Heart left ventricle (tissue), 16 donors: ENCODE data around the gene ACOX2. TPM values are rescaled to one million over a fixed set of nuclear protein-coding genes. Genes with fewer than 3 reads are reported as not detected.

ENCODE experiments used
- ATAC-seq, 4 donors: fragments of 200-7000 bp; cut with Tn5 transposase; one replicate each; pipeline ENCODE4 v1.9.1; 2020 to 2022; ENCODE audit warnings: moderate library complexity in 4 of 4, mild to moderate bottlenecking in 3 of 4, moderate number of reproducible peaks in 1 of 4
- DNase-seq, 5 donors: peaks; one replicate each; pipeline ENCODE4 v3.0.0-alpha.2; 2020
- H3K27ac ChIP-seq, 12 donors: fragments of 200-600 bp; sonication (generic) in 4 of 12; one replicate each; pipeline versions ENCODE4 v1.5.0 to v1.8.0; 2016 to 2022; ENCODE audit warnings: mild to moderate bottlenecking in 2 of 12
- H3K27me3 ChIP-seq, 9 donors: fragments of 200-600 bp; sonication (generic) in 2 of 9; one replicate each; pipeline versions ENCODE4 v1.5.1 to v1.8.0; 2016 to 2022; ENCODE audit warnings: mild to moderate bottlenecking in 3 of 9
- H3K36me3 ChIP-seq, 9 donors: fragments of 200-600 bp; sonication (generic) in 2 of 9; one replicate each; pipeline versions ENCODE4 v1.5.0 to v1.8.0; 2018 to 2022; ENCODE audit warnings: mild to moderate bottlenecking in 2 of 9
- H3K4me1 ChIP-seq, 12 donors: fragments of 200-600 bp; sonication (generic) in 4 of 12; one replicate each; pipeline versions ENCODE4 v1.5.0 to v1.8.0; 2016 to 2022; ENCODE audit warnings: mild to moderate bottlenecking in 3 of 12
- H3K4me3 ChIP-seq, 12 donors: fragments of 200-600 bp; sonication (generic) in 4 of 12; one replicate each; pipeline versions ENCODE4 v1.5.0 to v1.8.0; 2017 to 2022; ENCODE audit warnings: mild to moderate bottlenecking in 9 of 12, moderate library complexity in 4 of 12
- H3K9me3 ChIP-seq, 12 donors: fragments of 200-600 bp; sonication (generic) in 4 of 12; one replicate each; pipeline versions ENCODE4 v1.5.0 to v1.8.0; 2016 to 2022; ENCODE audit warnings: mild to moderate bottlenecking in 1 of 12
- POLR2A ChIP-seq, 2 donors: fragments of 450-650 bp; IDR thresholded peaks; one replicate each; pipeline ENCODE4 v1.6.1; 2017; ENCODE audit warnings: antibody characterized with exemption in 2 of 2, mild to moderate bottlenecking in 2 of 2, moderate library complexity in 2 of 2
- WGBS, 4 donors: extraction: QIAGEN DNeasy Blood & Tissue Kit in 2 of 4; methylation state at CpG; one replicate each; pipeline versions ENCODE4 v1.1.5 to v1.1.7; 2013 to 2018; 5-methylcytosine and 5-hydroxymethylcytosine counted together
- intact Hi-C, 10 donors: fragments of 100-400 bp; cut with DNase I; formaldehyde crosslinking; loops; one replicate each; pipeline versions ENCODE4 v1.11.1 to v1.14.2; 2022
- polyA plus RNA-seq, 2 donors: library from polyadenylated mRNA; stranded (reverse); fragments of 200-250 nt; gene quantifications; one replicate each; pipeline ENCODE4 v1.2.3, GENCODE V29; 2013
- total RNA-seq, 9 donors: library from RNA; depleted of rRNA in 2 of 9; stranded (reverse); fragments of >200 nt in 2 of 9; fragmentation: NEBNext Ultra II Directional in 3 of 9; extraction: Animal tissue kit (Norgen Biotek cat#: 25700) in 3 of 9; gene quantifications; one replicate each; pipeline versions ENCODE4 v1.1.0 to v1.2.4, GENCODE V29; 2016 to 2023
- TF ChIP-seq, protein P1 (sequence below), 12 donors: fragments of 200-600 bp; sonication (generic) in 4 of 12; IDR thresholded peaks; one replicate each; pipeline versions ENCODE4 v1.5.0 to v1.8.0; 2018 to 2022; ENCODE audit warnings: antibody characterized with exemption in 12 of 12, mild to moderate bottlenecking in 5 of 12
- donor health status: ischemic (EF 13 %, LVEDD 7.1; RV severe dilation, severe dysfunction).
- donor health status: healthy with polysubstance abuse.
- donor health status: DM: no; HTN: yes; CAD: no.
- donor health status: DM: no; HTN: no; CAD: no.
- donor health status: ischemic (EF 25% LVEDD 6.9; RV normal size, moderate dysfunction).
- donor health status: ischemic (EF 25% LVEDD 5.7; RV mildly dilated, moderate dysfunction).
- donor health status: healthy.
- donor health status: DM: yes; HTN: yes; CAD: no.
- donor health status: ischemic (EF 35%, LVEDD 5.7; RV mildly dilated, moderate dysfunction).
- donor health status: nonischemic (EF 11% LVEDD 7.7; RV severe dilation, severe dysfunction).
- donor health status: DM: yes; HTN: yes; CAD: no.
- donor health status: PGD.
- donor health status: ischemic (EF 29% LVEDD 5.4; RV normal size, mild dysfunction).
- donor health status: nonischemic (EF 23%, LVEDD 6.1; RV moderate dilation, normal function).

The ACOX2 gene
- total and polyA plus RNA-seq, 11 donors, result 6.6 to 41.9 (median 31.1) TPM

- no peak for TF ChIP-seq POLR2A (IDR thresholded peaks at IDR 0.05)
- TF ChIP-seq, protein P1, sequence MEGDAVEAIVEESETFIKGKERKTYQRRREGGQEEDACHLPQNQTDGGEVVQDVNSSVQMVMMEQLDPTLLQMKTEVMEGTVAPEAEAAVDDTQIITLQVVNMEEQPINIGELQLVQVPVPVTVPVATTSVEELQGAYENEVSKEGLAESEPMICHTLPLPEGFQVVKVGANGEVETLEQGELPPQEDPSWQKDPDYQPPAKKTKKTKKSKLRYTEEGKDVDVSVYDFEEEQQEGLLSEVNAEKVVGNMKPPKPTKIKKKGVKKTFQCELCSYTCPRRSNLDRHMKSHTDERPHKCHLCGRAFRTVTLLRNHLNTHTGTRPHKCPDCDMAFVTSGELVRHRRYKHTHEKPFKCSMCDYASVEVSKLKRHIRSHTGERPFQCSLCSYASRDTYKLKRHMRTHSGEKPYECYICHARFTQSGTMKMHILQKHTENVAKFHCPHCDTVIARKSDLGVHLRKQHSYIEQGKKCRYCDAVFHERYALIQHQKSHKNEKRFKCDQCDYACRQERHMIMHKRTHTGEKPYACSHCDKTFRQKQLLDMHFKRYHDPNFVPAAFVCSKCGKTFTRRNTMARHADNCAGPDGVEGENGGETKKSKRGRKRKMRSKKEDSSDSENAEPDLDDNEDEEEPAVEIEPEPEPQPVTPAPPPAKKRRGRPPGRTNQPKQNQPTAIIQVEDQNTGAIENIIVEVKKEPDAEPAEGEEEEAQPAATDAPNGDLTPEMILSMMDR (IDR thresholded peaks at IDR 0.05), result no peak
- no peak for ATAC-seq
- Histone ChIP-seq H3K27ac (peak overlapping the region; percentile 59 to 88 (median 78)), H3K4me1 (peaks cover 6 to 65% (median 53%) of the 10 kb centered on the region in 12 donors), H3K27me3 (no peaks in the 10 kb centered on the region), H3K9me3 (no peaks in the 10 kb centered on the region), H3K4me3 (peak overlapping the region; percentile 61 to 99 (median 77)), H3K36me3 (no peaks in the 10 kb centered on the region)
- 0 to 2% (median 1%) methylated on average over 12 to 15 of the region's 15 CpGs for WGBS, 4 donors
- intact Hi-C loops, result loop anchor here (2.0 to 10.0 kb wide), 10 partner anchors 35 to 188 kb away; partner anchors contain the start of genes PXK (in 8 of the 10), HTD2 (in 5 of the 10), RPP14 (in 5 of the 10) and PDHB (in 2 of the 10)
- DNase-seq, result no peak
These were observed 44.5 kb downstream of the ACOX2 start for GRCh38 chr3:58492494-58492905.

- H3K4me3 ChIP-seq, result peak within 1 kb of the TSS; percentile 61 to 99 (median 77)
- peak within 1 kb of the TSS; percentile 67 to 90 (median 82) for H3K27ac ChIP-seq
- H3K27me3 ChIP-seq, result no peaks in the 10 kb centered on the region
- intact Hi-C loops, result loop anchor here (1.0 to 10.0 kb wide), 12 partner anchors 36 to 187 kb away; partner anchors contain the start of genes PXK (in 9 of the 10), HTD2 (in 5 of the 10), RPP14 (in 5 of the 10) and PDHB (in 3 of the 10)
- H3K4me1 ChIP-seq, result peaks cover 6 to 65% (median 46%) of the 10 kb centered on the region in 12 donors
- ATAC-seq, result peak; percentile 94 to 99 (median 96)
- TF ChIP-seq, protein P1 (IDR thresholded peaks at IDR 0.05), result peak; percentile 46 to 87 (median 76)
- peak in 1 of 2 donors; percentile 27 for TF ChIP-seq POLR2A (IDR thresholded peaks at IDR 0.05)
- no peaks in the 10 kb centered on the region for H3K36me3 ChIP-seq
- no peaks in the 10 kb centered on the region for H3K9me3 ChIP-seq
- peak; percentile 94 to 98 (median 95) for DNase-seq
- WGBS, 4 donors, result 1 to 2% (median 1%) methylated on average over 31 to 104 of the region's 104 CpGs
These were observed 45.2 kb downstream of the ACOX2 start, which contains the start of gene KCTD6 for GRCh38 chr3:58491506-58492402. KCTD6 (plus strand) TSS chr3:58492096; CDS start chr3:58498756, 6,660 bp downstream.

GRCh38 chr3:58490860-58491501 lies 46.0 kb downstream of the ACOX2 start:
- intact Hi-C loops, result loop anchor here (1.0 to 10.0 kb wide), 11 partner anchors 36 to 186 kb away; partner anchors contain the start of genes PXK (in 9 of the 10), HTD2 (in 4 of the 10), RPP14 (in 4 of the 10) and PDHB (in 3 of the 10)
- 67 to 71% (median 69%) methylated on average over 18 to 19 of the region's 19 CpGs for WGBS, 4 donors
- Histone ChIP-seq H3K36me3 (no peaks in the 10 kb centered on the region), H3K27me3 (no peaks in the 10 kb centered on the region), H3K4me3 (peak overlapping the region; percentile 23 to 99 (median 68)), H3K4me1 (peaks cover 6 to 63% (median 39%) of the 10 kb centered on the region in 12 donors), H3K27ac (peak overlapping the region; percentile 22 to 90 (median 82)), H3K9me3 (no peaks in the 10 kb centered on the region)
- DNase-seq, result peak in 4 of 5 donors; percentile 12 to 64 (median 42)
- TF ChIP-seq, protein P1 (IDR thresholded peaks at IDR 0.05), result no peak
- no peak for TF ChIP-seq POLR2A (IDR thresholded peaks at IDR 0.05)
- peak; percentile 1 to 22 (median 4) for ATAC-seq
